Cerebellar nuclear complex (tissue), 1 donor: ENCODE results near the gene PPIL3.

Experiments used
- DNase-seq, 2 experiments: peaks; one replicate each; lab custom pipeline; 2025; lab: John Stamatoyannopoulos, UW

PPIL3 gene

DNA sequence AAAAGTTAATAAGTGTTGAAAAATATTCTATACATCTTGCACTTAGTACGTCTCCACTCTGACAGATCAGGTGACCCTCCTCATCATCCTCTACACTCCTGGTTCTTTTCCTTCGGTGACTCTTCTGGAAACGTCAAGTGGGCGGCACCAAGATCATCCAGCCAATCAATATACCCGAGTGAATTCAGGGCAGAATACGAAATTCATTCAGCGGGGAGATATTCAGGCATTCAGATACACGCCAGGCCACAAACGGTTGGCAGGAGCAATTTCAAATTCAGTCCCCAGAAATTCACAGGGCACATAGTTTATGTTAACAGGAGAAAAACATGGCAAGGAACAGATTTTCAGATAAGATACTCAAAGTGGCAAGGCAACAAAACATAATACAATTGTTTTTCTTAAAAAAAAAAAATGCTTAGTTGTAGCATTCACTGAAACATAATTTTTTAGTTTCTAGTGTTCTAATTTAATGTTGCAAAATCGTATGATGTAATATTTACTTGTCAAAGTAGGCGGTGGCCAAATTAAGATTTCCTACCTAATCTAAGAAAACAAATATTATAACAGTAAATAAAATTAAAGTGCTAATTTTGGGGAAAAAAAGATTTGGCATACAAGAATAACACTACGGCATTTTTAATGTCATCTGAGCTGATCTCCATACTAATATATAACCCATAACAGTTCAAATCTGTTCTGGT, 28.6 kb downstream of the PPIL3 start:
- DNase-seq = no peak

DNA sequence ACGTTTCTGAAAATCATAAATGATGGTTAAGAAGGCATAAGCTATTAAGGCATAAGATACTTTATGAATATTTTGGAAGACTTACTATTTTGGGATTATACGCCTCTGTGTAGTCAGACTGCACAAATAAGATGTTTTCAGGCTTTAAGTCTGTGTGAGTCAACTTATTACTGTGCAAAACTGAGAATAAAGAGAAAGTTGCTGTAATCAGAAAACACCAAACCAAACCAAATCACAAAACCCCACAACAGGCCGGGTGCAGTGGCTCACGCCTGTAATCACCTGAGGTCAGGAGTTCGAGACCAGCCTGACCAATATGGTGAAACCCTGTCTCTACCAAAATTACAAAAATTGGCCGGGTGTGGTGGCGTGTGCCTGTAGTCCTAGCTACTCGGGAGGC, 32.1 kb downstream of the PPIL3 start:
- DNase-seq = no peak

DNA sequence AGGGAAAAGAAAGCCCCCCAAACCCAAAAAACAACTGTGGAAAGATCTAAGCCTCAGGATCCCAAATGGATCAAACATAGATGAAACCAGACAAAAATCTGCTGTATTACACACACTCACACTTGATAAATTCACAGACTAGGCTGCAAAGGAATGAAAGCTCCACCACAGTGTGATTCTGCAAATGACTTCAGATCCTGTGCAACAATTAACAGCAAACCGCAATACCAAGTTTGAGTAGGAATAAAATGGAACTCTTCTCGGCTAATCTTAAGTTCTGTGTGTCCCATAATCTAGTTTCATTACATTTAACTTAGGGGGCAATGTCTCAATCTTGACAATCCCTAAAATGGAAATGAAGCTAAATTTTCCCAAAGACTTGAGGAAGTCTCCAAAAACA, 36.3 kb downstream of the PPIL3 start:
- no peak for DNase-seq

DNA sequence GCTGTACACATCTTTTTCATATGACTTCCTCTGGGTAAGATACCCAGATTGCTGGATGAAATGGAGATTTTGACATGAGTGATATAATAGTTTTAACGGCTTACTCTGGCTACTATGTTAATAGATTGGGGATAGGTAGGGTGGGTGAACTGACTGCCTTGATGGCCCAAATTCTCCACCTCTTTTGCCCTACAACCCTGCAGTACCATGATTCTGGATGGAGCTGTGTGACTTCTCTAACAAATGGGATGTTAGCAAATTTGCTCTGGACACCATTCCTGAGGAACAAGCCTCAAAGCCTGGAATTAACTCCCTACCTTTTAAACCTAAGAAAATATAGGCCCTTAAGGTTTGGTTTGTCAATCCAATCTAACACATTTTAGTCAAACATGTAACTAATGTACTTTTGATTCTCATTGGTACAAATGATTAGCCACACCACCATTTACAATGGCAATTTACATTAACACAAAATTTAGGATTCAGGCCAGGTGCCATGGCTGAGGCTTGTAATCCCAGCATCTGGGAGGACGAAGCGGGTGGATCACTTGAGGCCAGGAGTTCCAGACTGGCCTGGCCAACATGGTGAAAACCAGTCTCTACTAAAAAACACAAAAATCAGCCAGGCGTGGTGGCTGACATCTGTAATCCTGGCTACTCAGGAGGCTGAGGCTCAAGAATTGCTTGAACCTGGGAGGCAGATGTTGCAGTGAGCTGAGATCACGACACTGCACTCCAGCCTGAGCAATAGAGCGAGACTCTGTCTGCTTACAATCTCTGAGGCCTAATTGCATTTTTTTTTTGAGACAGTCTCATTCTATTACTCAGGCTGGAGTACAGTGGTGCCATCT, 37.3 kb downstream of the PPIL3 start:
- DNase-seq = no peak

DNA sequence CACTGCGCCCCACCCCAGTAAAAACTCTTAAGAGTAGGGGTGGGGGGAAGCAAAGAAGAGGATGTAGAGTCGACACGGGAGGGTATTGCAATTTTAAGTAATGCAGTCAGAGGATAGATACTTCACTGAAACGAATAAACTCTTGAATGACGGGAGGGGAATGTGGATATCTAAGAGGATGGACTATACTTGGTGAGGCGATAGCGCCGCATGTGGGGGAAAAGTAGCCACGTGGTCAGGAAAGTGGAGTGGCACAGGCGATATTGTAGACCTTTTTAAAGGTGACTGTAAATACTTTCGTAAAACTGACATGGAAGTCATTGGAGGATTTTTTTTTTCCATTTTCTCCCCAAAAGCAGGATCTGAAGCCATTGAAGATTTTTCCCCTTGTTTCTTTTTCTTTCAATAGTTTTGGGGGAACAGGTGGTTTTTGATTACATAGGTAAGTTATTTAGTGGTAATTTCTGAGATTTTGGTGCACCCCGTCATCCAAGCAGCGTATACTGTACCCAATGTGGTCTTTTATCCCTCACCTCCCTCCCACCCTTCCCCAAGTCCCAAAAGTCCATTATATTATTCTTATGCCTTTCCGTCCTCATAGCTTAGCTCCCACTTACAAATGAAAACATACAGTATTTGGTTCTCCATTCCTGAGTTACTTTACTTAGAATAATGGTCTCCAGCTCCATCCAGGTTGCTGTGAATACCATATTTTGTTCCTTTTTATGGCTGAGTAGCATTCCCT, 38.2 kb downstream of the PPIL3 start:
- no peak for DNase-seq

DNA sequence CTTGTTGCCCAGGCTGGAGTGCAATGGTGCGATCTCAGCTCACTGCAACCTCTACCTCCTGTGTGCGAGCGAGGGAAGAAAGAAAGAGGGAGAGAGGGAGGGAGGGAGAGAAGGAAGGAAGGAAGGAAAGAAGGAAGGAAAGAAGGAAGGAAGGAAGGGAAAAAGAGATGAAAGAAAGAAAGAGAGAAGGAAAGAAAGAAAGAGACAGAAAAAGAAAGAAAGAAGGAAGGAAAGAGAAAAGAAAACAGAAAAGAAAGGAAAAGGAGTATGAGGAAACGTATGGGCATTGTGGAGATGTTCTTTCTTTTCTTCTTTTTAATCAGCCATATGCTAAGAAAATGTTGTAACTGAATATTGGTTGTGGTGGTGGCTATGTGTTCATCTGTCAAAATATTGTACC, 40.9 kb downstream of the PPIL3 start:
- no peak for DNase-seq

DNA sequence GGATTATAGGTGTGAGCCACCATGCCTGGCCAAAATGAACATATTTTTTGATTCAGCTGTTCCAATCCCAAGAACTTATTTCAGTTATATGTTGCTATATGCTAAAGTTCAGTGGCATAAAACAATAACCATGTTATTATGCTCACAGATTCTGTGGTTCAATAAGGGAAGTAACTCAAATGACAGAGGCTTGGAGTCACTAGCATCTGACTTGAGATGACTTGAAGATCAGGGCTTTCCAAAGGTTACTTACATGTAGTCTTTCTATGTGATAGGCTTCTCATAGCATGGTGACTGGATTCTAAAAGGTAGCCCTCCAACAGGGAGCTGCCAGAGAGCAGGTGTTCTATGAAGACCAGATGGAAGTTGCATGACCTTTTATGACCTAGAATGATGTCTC, 41.6 kb downstream of the PPIL3 start:
- DNase-seq = no peak

DNA sequence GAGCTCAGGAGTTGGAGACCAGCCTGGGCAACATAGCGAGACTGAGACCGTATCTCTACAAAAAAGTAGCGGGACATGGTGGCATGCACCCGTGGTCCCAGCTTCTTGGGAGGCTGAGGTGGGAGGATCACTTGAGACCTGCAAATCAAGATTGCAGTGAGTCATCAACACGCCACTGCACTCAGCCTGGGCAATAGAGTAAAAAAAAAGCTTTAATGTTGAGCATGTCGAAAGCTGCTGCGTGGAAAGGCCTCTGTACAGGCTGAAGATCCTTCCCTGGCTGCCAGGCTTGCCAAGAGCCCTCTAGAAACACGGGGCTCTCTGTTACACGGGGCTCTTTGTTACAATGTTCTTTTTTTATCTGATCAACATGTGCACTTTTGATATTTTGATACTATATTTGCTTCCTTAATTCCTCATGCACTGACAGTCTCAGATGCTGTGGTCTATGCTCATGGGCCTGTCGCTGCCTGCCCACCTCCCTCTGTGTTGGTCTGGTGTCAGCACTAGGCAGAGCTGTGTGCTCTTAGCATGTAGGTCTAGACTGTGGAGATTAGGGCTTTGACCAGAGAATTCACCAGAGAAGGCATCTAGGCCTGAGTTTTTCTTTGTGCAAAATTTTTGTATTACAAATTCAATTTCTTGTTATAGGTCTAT, 43.1 kb downstream of the PPIL3 start:
- DNase-seq = no peak

DNA sequence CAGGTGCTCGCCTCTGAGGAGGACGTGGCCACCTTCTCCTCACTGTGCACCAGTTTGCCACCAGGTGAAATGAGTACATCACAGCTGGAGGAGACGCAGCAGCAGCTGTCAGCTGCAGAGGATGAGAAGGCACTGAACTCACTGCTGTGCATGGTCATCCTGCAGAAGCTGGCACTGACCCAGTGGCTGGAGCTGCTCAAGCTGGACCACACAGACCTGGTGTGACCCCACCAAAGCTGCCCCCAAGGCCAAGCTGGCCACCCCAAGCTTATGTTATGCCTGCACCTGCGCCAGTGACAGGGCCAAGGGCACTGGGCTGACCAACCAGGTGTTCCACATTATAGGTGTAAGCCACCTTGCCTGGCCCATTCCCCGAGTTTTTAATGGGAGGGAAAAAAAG, 43.7 kb downstream of the PPIL3 start:
- DNase-seq = no peak

DNA sequence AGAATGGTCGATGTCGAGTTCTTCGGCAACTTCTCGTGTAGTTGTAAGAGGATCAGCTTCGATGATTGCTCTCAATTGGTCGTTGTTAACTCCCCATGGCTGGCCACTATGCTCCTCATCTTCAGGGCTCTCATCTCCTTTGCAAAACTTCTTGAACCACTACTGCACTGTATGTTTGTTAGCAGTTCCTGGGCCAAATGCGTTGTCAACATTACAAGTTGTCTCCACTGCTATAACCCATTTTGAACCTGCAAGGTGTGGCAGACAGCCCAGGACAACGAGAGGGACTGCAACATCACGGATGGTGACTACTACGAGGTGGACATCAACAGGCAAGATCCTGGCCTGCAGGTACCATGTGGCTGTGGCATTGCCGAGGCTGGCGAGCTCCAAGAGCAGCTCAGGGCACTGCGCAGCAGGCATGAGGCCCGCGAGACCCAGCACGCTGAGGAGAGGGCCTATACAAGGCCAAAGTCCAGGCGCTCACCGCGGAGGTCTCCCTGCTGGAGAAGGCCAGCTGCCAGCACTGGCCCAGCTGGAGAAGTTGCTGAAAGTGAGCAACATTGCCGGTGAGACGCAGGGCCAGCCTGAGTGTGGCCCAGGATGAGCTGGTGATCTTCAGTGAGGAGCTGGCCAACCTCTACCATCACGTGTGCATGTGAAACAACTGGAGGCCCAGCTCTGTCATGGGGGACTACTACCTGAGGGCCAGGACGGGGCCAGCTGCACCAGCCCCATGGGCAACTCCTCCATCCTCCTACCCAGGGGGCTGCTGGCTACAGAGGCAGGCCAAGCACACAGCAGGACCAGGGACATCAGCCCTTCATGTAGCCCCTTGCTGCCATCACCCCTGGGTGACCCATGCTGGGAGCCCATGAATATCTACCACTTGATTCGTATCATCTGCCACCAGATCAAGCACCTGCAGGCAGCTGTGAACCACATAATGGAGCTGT, 44.6 kb downstream of the PPIL3 start:
- DNase-seq = no peak

DNA sequence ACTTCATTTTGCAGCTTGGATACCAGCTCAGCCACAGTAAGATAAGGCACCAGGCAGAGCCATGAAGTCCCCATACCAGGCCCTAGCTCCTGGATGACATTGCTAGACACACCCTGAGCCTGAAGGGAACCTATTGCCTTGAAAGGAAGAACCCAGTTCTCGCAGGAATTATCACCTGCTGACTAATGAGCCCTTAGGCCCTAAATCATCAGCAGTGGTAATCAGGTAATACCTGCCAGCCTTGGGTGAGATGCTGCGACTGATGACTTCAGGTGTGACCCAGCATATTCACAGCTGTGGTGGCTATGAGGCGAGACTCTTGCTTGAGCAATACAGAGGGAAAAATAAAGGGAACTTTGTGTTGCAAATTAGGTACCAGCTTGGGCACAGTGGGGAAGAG, 49.4 kb downstream of the PPIL3 start:
- no peak for DNase-seq

DNA sequence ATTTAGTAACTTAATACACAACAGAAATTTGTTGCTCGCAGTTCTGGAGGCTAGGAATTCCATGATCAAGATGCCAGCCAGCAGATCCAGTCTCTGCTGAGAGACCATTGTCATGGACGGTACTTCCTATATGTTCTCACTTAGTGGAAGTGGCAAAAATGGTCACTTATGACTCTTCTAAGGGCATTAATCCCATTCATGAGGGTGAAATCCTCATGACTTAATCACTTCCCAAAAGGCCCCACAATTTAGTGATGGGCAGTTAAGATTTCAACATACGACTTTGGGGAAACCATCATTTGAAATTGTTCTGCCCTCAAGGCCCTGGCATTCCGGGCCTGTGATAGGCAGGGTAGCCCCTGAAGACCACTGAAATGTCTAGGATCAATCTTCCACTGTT, 54.2 kb downstream of the PPIL3 start:
- DNase-seq = no peak

DNA sequence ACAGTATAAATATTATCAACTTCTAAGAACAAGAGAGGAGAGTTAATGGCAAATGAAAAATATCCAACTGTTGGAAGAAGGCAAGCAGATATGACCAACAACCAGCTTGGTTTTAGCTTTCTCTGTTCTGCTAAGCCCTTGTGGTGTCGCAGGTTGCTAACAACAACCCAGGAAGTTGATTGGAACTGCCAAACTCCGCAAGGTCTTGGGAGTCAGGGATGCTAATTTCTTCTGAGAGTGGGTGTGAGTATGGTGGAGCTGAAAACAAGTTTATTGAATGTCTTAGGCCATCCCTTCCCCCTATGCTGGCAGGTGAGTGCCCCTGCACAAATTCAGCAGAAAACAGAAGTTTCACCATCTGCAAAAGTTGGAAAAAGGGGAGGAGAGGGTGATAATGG, 59.6 kb downstream of the PPIL3 start:
- no peak for DNase-seq

DNA sequence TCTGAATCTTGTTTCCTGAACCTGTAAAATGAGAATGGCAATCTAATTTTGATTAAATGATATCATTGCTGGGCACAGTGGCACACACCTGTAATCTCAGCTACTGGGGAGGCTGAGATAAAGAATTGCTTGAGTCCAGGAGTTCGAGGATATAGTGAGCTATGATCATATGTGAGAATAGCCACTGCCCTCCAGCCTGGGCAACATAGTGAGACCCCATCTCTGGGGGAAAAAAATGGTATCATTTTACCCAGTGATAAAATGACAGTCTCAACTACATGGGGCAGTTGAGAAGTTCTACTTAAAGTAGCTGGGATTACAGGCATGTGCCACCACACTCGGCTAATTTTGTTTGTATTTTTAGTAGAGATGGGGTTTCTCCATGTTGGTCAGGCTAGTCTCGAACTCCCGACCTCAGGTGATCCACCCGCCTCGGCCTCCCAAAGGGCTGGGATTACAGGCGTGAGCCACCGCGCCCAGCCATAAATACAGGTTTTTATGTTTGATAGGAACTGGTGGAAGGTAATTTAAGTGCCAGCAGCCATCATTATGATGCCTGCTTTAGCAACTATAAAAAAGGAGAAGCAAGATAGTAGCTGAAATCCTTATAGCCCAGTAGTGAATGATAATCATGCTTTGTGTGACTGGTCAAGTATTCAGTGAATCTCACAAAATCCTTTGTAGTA, 60.2 kb downstream of the PPIL3 start:
- no peak for DNase-seq

DNA sequence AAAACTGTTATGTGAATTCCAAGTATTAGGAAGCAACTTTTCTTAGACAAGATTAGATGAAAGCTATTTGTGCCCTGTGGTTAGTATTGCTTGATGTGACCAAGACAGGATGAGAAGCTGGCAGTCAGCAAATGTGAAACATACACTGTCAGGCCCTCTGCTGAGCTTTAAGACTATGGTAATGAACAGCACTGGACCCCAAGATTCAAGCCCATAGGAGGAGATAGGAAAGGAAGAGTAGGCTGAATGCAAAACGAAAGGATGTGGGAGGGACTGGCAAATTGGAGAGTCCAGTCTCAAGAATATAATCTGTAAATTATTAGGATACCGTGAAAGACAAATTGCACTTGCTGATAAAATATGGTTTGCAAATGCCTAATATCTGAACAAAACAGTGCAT, 60.8 kb downstream of the PPIL3 start:
- no peak for DNase-seq

DNA sequence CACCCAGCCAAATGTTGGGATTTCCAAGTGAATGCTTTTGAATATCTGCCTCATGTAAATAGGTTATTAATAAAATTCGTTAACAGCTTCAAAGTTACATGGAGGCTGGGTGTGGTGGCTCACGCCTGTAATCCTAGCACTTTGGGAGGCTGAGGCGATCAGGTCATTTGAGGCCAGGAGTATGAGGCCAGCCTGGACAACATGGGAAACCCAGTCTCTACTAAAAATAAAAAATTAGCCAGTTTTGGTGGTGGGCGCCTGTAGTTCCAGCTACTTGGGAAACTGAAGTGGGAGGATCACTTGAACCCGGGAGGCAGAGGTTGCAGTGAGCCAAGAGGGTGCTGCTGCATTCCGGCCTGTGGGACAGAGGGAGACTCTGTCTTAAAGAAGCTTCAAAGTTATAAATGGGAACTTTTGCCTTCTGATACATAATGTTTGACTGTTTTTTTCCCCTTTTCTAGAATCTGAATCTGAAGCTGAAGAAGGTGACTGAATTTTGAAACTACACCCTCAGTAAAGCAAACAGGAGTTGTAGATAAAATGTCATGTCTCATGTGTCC, 67.1 kb downstream of the PPIL3 start:
- no peak for DNase-seq
